WERI-Rb-1 (cell line): ENCODE measurements around the gene PLXNA4.

Experiments
- DNase-seq: peaks from one replicate; pipeline ENCODE4 v3.0.0-alpha.2; 2020
- H3K27ac ChIP-seq: fragments of 250-450 bp; sonication (Bioruptor Pico); 2 replicates; pipeline ENCODE4 v1.5.1; 2020; ENCODE audit warnings: mild to moderate bottlenecking, moderate library complexity
- H3K27me3 ChIP-seq: fragments of 250-450 bp; sonication (Bioruptor Pico); 2 replicates; pipeline ENCODE4 v1.5.1; 2021; ENCODE audit warnings: mild to moderate bottlenecking, low read depth, moderate library complexity; ENCODE audit not compliant: insufficient read depth, severe bottlenecking
- H3K36me3 ChIP-seq: fragments of 250-450 bp; sonication (Bioruptor Pico); 2 replicates; pipeline ENCODE4 v1.5.1; 2020; ENCODE audit warnings: mild to moderate bottlenecking, moderate library complexity
- H3K4me3 ChIP-seq: 2 replicates; pipeline ENCODE4 v1.5.1; 2011; ENCODE audit warnings: low read depth, mild to moderate bottlenecking, control low read depth, low read length
- H3K9me3 ChIP-seq: fragments of 250-450 bp; sonication (Bioruptor Pico); 2 replicates; pipeline ENCODE4 v1.5.1; 2021; ENCODE audit warnings: mild to moderate bottlenecking, moderate library complexity; ENCODE audit not compliant: severe bottlenecking
- CTCF ChIP-seq: IDR thresholded peaks from 2 replicates; pipeline ENCODE4 v1.5.1; 2011; ENCODE audit warnings: low read depth, mild to moderate bottlenecking, control low read depth, inconsistent platforms, low read length

Gene PLXNA4

DNA sequence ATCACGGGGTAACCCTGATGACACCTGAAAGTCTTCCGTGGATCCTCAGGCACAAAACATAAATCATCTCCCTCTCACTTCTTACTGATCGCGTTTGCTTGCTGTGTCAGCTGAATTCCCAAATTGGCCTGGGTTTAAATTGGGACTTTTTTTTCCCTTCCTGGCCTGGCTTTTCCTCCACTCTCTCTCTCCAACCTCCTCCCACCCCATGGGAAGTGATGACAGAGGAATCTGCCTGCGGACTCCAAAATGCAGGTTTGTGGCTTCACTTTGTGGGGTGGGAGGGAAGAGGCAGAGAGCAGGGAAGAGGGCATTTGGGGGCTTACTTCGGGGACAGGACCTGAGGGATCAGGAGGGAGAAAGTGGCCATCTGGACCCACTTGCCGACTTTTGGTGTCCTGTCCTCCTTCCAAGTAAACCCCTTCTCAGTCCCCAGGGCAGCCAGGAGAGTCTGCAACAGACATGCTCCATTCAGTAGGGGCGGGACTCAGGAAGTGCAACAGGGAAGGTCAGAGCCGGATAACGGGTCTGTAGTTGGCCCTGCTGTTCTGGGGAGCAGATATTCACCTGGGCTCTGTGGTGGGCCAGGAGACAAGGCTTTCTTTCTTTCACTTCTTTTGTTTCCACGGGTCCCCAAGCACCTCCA is 172.7 kb downstream of the PLXNA4 start:
- H3K27me3 ChIP-seq, result no peaks in the 10 kb centered on the region
- no peaks in the 10 kb centered on the region for H3K9me3 ChIP-seq
- peak; percentile 25 for DNase-seq
- TF ChIP-seq CTCF, result no peak
- no peak overlapping the region for H3K27ac ChIP-seq
- H3K4me3 ChIP-seq, result no peak overlapping the region
- no peaks in the 10 kb centered on the region for H3K36me3 ChIP-seq

- no peak for DNase-seq
- TF ChIP-seq CTCF, result no peak
- H3K27me3 ChIP-seq, result no peaks in the 10 kb centered on the region
- H3K27ac ChIP-seq, result no peak overlapping the region
- H3K36me3 ChIP-seq, result no peaks in the 10 kb centered on the region
- no peak overlapping the region for H3K4me3 ChIP-seq
- H3K9me3 ChIP-seq, result no peaks in the 10 kb centered on the region
Measured at GRCh38 chr7:132402751-132403245, 173.5 kb downstream of the PLXNA4 start.

DNA sequence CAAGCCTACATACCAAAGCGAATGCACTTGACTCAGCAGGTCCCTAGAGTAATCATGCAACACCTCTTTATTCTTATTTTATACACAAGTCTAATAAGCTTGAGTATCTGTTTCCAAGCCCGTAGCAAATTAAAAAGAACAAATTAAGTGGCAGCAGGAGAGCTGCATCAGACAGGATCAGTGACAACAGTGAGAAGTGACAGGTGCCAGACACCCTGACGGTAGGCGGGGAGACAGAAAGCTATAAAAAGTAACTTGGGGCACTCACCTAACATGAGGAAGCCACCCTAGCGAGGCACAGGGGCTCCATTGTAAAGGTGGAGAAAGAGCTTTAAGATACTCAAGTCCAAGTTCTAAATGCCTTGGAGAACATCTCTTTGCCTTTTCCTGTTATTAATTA is 174.2 kb downstream of the PLXNA4 start:
- no peaks in the 10 kb centered on the region for H3K9me3 ChIP-seq
- no peaks in the 10 kb centered on the region for H3K27me3 ChIP-seq
- TF ChIP-seq CTCF, result no peak
- H3K36me3 ChIP-seq, result no peaks in the 10 kb centered on the region
- no peak for DNase-seq
- no peak overlapping the region for H3K27ac ChIP-seq
- H3K4me3 ChIP-seq, result no peak overlapping the region

DNA sequence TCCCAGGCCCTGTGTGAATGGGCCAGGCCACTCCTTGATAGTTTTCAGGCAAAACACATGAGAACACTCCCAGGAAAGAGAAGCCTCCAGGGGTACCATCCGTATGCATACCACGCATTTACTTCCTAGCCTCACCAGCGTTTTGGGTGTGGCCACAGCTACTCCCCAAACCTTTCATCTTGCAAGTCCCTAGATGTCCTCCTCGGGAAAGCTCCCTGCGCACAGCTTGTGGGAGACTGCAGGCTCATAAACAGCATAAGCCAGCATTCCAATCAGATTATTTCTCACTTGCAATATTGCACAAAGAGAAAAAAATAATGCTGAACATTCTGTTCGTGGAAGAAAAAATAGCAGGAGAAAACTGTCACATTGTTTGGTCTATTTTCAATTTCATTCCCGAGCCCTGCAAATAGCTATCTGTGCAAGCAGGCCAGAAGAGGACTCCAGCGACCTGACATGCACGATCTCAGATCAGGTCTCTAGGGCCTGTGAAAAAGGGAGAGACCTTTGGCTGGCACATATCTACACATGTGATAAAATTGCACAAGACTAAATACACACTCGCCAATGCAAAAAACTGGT is 175.6 kb downstream of the PLXNA4 start:
- DNase-seq, result no peak
- H3K27ac ChIP-seq, result no peak overlapping the region
- no peaks in the 10 kb centered on the region for H3K36me3 ChIP-seq
- no peak overlapping the region for H3K4me3 ChIP-seq
- no peak for TF ChIP-seq CTCF
- no peaks in the 10 kb centered on the region for H3K27me3 ChIP-seq
- H3K9me3 ChIP-seq, result no peaks in the 10 kb centered on the region

DNA sequence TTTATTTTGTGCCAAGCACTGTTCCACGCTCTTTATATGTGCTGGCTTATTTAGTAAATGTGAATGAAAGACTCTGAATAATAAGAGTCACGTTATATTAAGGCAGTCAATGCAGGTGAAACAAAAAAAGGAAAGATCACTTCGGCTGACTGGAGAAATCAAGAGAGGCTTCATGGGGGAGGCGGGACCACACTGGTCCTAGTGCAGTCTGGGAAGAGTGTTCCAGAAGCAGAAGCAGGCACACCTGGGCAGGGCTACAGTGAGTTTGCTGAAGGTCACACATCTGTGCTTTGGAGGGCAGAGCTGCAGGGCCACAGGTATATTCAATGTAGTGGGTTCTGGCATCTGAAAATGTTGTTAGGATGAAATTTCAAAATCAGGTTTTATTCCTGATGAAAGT is 176.9 kb downstream of the PLXNA4 start:
- Histone ChIP-seq H3K9me3 (no peaks in the 10 kb centered on the region), H3K27me3 (no peaks in the 10 kb centered on the region), H3K36me3 (no peaks in the 10 kb centered on the region), H3K4me3 (no peak overlapping the region), H3K27ac (no peak overlapping the region)
- no peak for TF ChIP-seq CTCF
- DNase-seq, result no peak
